Sigmoid colon (tissue), 4 donors: Measurements from ENCODE around the gene SNCAIP.

Experiments
- CTCF ChIP-seq, 4 experiments: fragments of 450-650 bp in 3 of 4; fragments of 200-600 bp in 1 of 4; IDR thresholded peaks; one replicate each; pipeline ENCODE4 v1.5.1; 2016 to 2019; ENCODE audit warnings: antibody characterized with exemption in 4 of 4, mild to moderate bottlenecking in 3 of 4, moderate library complexity in 2 of 4
- POLR2AphosphoS5 ChIP-seq, 4 donors: sonication (generic); formaldehyde crosslinking; IDR thresholded peaks; one replicate each; pipeline ENCODE4 v1.6.1; 2017; ENCODE audit warnings: antibody characterized with exemption in 4 of 4

DNA sequence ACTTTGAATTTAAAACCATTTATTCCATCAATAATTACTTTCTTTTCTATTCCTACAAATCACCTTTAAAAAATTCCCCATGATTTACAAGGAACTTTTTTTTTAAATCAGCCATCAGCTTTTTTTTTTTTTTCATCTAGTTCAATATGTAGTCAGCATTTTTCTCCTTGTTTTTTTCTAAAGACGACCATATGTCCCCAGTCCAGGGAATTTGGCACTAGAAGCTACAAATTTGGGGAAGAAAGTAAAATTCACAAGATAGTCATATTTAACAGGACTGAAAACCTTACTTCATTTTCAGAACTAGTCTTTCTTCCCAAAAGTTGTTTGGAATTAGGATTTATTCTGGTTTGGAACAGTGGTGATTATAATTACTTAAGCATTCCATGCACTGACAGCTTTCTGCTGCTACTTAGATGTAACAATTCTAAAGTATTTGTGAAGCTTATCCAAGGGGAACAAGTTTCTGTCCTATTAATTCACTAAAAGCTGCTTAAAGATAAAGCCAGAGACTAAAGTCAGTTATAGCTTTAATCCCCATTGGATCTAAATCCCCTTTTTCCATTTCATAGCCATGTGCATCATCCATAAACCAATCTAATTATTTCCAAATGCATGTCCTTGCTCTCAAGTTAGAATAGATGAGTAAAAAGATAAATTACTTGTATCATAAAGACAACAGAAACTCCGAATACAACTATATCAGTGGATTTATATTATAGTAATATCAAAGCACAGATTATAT, 7.4 kb upstream of the SNCAIP start:
- TF ChIP-seq CTCF (IDR thresholded peaks at IDR 0.05): no peak
- TF ChIP-seq POLR2AphosphoS5 (IDR thresholded peaks at IDR 0.05): no peak
